Cortex of kidney (tissue), 1 donor: ENCODE results near the gene FHOD1.

Source experiments
- DNase-seq: peaks from one replicate; lab custom pipeline; 2025; lab: John Stamatoyannopoulos, UW

Gene FHOD1

DNA sequence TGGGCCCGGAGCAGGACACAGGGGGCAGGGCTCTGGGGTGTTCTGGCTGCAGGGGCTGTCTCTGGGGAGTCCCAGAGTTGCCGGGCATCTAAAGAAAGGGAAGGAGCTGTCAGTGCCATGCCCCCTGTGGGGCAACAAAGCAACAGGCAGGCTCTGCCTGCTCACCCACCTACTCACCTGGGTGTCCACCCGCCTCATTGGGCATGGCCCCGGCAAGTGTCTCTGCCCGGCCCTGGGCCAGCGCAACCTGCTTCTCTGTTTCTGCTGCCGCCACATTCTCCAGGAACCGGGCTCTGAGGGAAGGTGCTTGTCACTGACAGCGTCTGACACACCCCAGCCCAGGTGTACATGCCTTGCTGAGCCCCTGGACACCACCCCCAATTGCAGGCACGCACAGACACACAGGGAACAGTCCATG lies 13.1 kb downstream of the FHOD1 start:
- no peak for DNase-seq

DNA sequence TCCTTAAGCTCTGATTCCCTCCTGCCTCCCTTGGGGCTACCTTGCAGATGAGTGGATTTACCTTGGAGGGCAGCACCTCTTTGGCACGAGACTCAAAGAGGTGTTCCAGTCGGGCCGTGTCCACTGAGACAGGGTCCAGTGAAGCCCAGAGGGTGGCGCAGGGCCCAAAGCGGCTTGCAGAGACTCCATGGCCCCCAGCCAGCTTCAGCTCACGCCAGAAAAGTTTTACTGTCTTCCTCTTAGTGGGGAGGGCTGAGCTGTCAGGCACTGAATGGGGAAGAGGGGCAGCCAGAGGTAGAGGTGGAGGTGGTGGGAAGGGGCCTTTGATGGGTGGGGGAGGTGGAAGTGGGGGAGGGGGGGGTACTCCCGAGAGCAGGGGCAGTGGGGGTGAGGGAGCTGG lies 13.7 kb downstream of the FHOD1 start:
- no peak for DNase-seq

DNA sequence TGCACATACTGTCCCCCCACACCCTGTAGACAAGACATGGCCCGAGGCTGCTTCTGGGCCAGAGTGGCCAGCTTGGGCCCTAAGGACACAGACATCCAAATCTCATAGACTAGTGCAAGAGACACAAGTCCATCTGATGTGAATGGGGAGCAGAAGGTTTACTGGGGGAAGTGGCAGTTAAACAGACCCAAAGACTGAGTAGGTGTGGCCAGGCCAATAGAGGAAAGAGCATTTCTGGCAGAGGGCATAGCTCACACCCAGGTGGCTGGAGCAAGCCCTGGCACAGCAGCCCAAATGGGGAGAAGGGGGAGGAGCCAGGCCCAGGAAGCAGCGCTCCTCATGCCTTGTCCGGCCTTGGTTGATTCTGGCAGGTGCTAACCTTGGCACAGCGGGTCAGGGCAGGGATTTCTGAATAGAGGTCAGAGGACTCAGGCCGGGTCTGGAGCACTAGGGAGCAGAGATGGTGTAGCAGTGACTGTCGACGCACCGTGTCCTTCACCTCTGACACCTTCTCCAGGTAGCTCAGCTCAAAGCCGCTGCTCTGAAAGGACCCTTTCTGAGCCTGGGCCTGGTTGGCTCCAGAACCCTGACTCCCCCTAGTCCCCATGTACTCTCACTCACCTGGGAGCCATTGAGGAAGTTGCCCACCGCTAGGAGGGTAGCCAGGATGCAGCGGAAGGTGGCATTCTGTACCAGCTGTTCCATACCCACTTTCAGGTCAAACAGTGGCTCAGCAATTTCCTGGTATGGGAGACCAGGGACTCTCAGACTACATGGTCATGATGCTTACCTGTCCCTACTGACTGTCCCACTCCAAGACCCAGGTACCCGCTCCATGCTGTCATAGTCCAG lies 16.2 kb downstream of the FHOD1 start:
- no peak for DNase-seq

DNA sequence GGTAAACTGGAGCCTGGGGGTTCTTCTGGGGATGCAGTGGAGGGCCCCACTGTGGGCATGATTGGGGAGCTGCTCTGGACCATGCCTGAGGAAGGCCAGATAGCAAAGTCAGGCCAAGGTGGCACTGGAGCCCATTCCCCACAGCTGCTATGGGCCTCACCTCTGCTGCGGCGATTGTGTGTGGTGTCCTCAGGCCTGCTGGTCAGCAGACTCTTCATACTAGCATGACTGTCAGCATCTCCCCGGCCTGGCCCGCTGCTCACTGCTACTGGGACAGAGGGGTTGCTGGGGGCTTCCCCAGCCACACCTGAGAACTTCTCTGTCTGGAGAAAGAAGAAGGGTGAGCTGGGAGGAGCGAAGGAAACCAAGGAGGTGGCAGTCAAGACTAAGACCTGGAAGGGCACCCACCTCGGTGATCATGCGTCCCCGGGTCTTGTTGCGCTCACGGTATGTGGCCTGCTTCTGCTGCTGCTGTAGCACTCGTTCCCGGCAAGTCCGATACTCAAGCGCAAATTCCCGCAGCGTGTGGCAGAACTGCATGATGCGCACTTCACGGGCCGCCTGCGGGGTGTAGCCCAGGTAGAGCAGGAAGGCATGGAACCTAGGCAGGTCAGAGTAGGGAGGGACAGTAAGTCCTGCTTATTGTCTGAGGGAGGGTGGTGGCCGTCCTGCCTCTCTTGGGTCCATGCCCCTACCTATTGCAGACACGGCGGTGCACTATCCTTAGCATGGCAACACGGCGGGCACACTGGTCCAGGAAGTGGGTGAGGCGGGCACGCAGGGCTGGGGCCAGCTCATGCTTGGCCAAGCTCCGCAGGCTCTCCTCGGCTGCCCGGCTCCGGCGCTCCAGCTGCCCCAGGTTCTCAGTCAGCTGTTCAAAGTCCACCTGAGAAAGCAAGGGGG lies 17.1 kb downstream of the FHOD1 start:
- DNase-seq = no peak

DNA sequence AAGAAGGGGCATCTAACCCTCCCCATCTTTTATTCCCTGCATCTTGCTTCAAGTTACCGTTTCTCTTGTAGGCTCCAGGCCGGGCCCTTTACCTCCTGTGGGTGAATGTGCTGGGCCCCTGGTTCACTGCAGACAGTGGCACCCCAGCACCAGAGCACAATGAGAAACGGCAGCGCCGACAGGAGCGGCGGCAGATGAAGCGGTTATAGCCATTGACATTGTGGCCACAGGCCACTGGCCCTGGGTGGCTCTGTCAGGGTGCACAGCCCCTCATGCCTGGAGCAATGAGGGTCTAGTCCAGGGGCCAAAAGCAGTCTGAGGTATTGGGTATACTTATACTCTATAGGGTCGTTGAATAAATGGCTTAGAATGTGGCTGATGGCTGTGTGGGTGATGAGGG lies 18.4 kb downstream of the FHOD1 start:
- no peak for DNase-seq

DNA sequence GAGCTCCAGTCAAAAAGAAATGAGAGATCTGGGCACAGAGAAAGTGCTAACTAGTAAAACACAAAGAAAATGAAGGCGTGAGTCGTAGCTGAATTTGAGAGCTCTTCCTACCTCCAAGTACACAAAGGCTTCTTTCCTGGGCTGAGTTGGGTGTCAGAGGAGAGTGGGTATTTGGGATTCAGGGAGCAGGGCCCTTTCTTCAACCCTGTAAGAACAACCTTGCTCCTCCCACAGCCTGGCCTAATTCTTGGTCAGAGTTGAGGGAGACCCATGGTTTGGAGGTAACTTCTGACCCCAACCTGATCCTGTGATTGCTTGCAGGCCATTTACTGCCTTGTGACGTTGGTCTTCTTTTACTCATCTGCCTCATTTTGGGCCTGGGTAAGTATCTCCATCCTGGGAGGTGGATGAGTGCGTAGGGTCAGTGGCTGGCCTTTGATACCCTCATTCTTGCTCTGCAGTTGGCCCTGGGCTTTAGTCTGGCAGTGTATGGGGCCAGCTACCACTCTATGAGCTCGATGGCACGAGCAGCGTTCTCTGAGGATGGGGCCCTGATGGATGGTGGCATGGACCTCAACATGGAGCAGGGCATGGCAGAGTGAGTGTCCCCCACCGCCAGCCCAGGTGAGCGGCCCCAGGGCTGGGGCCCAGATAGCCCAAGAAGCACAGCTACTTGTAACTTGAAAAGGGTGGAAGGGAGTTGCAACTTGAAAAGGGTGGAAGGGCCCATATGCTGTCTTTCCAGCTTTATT lies 19.1 kb downstream of the FHOD1 start:
- no peak for DNase-seq

DNA sequence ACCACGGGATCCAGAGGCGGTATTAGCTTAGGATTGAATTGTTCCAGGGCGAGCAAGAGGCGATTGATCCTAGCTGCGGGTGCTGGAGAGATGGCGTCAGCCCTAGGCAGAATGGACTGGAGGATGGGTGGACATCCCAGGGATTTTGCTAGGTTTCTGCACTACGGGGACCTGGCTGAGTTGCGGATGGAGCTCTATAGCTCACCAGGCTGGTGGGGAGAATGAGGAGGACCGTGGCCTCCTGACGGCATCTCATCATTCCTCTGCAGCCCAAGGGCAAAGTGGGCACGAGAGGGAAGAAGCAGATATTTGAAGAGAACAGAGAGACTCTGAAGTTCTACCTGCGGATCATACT lies 19.7 kb downstream of the FHOD1 start:
- no peak for DNase-seq

DNA sequence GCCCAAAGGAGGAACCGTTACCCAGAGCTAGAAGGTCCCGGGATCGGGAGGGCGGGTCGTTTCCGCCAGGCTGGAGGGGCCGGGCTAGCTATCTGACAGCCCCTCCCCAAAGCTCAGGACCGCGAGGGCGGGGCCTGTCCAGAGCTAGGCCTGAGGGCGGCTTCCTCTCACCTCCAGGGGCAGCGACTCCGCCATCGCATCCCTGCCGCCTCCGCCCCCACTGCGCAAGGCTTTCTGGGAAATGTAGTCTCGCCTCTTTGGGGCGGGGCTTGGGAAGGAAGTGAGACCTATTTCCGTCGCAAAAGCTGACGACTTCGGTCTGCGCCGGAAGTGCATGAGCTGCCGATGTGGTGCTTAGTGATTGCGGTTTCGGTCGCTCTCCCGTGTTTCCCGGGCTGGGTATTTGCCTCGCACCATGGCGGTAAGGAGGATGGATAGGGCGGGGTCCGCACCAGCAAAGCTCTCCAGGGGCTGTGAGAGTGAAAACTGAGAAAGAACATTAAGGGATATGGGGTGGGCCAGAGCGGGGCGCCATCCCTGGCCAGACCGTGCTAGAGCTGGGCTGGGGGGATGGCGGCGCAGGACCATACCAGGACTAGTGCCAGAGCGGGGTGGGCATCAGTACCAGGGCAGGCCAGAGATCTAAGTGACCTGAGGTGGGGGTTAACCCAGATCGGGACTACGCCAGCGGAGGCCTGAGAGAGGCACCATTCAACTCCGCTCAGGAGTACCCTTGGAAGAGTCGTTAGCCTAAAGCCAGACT lies 20.3 kb downstream of the FHOD1 start, which contains the start of gene TMEM208:
Gene TMEM208 (plus strand): TSS at position 327 of the 763 bp plus-strand sequence. CDS start 89 bp downstream, at position 416.
- no peak for DNase-seq

DNA sequence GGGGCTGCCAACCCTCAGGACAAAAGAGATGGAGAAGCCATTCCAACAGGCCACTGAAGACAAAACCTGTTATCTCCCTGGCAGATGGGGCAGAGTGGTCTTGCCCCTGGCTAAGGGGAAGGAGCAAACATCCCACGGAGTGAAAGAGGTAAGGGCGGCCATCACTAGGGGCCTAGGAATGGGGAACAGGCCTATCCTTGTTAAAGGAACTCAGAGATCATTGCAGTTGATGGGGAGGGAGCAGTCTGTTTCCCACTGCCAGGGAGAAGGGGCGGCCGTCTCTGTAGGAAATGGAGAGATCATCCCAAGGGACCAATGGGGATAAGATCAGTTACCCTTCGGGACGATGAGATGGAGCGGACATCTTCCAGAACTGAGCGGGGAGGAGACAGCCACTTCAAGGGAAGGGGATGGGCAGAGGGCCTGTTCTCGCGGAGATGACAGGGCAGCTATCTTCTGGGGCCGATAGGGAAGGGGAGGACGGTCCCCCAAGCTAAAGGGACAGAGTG lies 20.9 kb downstream of the FHOD1 start:
- DNase-seq = no peak

DNA sequence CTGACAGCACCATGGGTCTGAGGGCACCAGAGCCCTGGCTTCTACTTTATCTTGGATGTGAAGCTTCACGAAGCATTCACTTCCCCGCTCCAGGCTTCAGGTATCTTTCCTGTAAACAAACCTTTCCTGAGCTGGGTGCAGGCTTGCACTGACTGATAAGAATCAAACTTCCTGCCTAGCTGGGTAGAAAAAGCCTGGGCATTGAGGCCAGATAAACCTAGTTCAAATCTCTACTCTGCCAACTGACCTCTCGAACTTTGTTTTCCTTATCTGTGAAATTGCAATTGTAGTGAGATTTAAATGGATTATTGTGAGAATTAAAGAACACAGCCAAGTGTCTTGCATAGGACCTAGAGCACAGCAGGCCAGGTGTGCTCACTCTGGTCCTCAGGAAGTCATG lies 23.3 kb downstream of the FHOD1 start:
- no peak for DNase-seq

DNA sequence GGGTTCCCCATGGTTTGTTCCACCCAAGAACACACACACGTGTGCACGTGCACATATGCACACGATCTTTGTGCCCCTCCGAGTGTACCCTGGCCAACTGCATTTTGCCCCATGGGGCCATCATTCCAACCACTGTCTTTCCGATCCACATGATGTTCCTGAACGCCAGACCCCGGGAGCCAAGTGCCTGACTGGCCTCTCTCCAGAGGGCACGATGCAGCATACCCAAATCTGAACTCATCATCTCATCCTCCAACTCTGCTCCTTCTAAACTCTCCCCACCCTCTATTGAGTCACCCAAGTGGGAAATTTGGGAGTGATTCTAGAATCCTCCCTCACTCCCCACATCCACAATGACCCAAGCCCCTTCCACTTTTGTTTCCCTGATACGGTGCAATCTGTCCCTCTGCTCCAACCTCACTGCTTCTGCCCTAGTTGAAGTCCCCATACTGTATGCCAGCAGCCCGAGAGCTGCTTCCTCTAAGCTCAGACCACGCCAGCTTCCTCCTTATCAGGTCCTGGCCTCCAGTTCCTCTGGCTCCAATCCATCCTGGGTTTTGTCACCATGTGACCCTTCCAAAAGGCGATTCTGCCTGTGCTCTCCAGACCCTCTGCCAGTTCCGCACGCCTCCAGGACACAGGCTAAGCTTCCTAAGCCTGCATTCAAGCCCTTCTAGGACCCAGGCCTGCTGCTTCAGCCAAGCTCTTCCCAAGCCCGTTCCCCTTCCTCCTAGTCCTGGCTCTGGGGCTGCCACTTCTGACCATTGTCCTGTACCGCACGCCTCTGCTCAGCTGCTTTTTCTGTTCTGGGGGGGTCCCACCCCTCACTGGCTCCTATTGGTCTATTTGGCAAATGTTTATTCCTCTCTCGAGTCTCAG lies 30.4 kb downstream of the FHOD1 start:
- no peak for DNase-seq

DNA sequence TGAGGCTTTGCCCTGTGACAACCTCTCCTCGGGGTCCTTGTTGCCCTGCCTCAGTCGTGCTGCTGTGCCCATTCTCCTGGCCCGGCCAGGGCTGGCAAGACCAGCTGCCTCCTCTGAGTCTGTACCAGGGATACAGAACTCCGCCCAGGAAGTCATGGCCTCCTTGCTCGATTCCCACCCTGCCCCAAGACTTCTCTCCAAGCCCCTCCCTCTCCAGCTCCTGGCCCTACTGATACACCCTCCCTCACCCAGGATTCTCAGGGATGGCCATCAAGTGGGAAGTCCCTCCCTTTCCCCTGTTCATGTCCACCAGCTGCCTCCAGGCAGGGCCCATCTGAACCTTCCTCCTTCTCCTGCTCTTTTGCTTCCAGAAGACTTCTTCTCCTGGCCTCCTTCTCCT lies 31.6 kb downstream of the FHOD1 start:
- no peak for DNase-seq

DNA sequence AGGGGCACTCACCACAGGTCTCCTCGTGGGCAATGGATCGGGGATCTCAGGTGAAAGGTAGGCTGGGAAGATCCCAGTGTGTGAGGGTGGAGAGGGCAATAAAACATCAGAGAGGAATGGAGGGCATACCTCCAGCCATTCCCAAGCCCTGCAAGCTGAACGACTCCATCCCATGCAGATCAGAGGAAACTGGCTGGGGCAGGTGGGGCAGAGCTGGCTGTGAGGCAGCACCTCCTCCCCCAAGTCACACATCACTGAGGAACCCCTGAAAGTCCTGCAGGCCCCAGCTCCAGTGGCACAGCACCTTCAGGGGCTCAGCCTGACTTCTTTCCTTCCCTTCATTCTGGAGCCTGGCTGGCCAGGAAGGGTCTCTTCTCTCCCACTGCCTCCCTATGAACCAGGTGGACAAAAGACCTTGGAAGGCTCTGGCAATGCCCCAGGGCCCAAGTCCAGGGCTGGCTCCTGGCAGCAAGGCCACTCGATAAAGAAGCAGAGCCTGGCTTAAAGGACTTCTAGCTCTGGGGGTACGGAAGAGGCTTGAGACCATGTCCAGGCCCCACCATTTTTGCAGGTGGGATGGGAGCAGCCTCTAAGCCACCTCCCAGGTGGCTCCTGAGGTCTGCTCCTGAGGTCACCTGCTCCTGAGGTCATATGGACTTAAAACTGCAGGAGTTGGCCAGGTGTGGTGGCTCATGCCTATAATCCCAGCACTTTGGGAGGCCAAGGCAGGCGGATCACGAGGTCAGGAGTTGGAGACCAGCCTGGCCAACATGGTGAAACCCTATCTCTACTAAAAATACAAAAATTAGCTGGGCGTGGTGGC lies 33.9 kb downstream of the FHOD1 start:
- no peak for DNase-seq

DNA sequence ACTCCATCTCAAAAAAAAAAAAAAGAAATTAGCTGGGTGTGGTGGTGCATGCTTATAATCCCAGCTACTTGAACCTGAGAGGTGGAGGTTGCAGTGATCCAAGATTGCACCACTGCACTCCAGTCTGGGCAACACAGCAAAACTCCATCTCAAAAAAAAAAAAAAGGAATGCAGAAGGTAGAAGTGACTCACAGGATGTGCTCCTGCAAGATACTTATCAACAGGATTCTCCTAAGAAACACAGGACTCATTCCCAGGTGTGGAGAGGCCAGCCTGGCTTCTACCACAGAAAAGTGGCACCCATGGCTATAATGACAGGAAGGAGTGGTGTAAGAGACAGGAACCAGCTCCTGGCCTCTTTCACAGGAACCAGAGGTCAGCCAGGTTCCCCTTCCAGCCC lies 34.5 kb downstream of the FHOD1 start:
- DNase-seq = no peak

DNA sequence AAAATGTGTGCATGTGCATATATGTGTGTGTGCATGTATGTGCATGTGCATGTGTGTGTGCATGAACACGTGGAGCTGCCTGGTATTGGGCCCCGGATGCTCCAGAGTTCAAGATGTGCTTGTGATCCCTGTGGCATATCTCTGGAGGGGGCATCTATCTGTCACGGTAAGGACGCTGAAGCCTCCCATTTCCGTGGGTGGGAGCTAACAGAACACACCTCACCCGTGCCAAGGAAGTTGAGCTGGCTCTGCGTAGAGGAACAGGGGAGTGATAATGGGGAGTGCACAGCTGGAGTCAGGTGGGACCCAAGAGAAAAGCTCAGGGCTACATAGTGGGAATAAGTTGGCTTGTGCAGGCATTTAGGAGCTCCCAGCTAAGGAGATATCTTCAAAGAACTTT lies 35.6 kb downstream of the FHOD1 start:
- no peak for DNase-seq

DNA sequence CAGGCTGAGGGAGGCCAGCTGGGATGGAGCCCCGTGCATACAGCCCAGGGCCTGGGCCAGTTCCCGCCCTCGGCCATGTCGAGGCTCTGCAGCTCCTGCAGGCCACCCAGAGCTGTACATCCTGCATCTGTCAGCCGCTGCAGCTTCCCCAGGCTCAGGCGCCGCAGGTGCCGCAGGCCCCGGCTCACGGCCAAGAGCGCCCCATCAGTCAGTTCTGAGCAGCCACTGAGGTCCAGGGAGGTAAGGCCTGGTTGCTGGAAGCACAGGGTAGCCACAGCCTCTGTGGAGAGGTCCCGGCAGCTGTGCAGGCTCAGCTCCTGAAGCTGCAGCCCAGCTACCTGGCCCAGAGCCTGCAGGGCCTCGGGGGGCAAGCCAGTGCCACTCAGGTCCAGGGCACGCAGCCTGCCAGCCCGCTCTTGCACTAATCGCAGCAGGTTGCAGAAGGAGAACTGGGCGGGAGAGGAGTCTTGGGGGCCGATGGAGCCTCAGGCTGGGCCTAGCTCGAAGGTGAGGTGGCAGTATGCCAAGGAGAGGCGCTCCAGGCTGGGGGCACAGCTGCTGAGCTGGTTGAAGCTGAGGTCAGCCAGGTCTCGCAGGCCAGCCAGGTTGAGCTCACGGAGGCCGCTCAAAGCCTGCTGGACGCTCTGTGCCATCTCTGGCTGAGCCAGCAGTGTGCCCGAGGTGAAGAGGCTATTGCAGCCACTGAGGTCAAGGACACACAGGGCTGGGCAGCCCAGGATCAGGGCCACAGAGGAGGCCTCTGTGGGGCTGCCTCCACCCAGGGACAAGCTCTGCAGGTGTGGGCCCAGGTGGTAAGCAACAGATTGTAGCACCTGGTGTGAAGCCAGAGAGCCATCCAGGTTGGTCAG lies 37.0 kb downstream of the FHOD1 start:
- no peak for DNase-seq

DNA sequence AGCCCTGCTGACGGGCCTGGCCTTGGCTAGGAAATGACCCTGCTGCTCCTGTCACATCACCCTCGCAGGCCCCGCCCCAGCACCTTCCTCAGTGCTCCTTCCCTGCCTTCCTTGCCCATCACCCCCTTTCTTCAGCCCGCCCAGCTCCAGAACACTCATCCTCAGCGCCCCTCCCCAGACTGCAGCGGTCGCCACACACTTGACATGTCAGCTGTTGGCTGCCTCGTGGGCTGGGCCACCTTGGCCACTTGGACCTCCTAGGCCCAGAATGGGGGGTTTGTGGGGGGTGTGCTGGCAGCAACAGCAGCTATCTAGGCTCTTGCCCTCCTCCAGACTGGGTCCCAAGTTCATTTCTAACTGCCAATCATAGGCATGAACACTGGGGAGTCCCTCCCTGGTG lies 37.7 kb downstream of the FHOD1 start:
- DNase-seq = no peak

DNA sequence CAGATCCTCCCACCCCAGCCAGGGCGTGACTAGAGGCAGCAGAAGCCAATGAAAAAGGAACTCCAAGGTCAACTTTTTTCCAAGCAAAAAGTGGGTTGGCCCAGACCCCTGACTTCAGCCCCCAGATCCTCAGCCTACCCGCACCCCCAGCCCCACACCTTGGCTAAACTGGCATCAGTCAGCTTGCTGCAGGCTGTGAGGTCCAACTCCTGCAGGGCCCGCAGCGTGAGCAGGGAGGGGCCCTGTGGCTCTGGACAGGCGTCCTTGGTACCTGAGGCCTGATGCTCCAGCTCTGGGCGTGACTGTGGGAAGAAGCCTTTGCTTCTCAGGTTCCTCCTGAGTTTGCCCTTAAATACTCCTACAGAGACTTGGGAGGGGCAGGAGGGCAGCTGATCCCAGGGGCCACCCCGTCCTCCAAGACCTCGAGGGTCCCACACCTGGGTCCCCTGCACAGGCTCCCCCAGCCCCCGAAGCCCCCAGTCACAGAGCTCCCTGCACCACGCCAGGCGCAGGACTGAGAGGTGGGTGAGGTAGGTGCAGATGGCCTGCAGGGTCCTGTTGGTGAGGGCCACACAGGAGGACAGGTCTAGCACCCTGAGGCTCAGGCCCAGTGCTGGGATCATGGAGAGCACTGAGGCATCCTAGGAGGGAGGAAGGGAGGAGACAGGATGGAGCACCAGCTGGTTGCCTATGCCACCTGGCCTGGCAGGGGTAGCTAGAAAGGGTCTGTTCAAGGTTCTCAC lies 39.0 kb downstream of the FHOD1 start:
- no peak for DNase-seq
